ENCODE measurements around the gene ALX3.

- TF ChIP-seq POLR2A (IDR thresholded peaks at IDR 0.05; ENCODE audit: control extremely low read depth in 1 of 2, low read depth in 2 of 2, low read length in 2 of 2) (no peak), CBX5 (IDR thresholded peaks at IDR 0.05; ENCODE audit: low read depth, low read length) (no peak), USF2 (IDR thresholded peaks at IDR 0.05; ENCODE audit: low read length) (no peak), JUND (IDR thresholded peaks at IDR 0.05; ENCODE audit: low read length) (no peak), SP2 (IDR thresholded peaks at IDR 0.05; ENCODE audit: low read length) (no peak), CEBPB (IDR thresholded peaks at IDR 0.05; ENCODE audit: low read depth, low read length) (no peak), SRF (IDR thresholded peaks at IDR 0.05; ENCODE audit: low read depth, low read length) (no peak), POLR2AphosphoS5 (IDR thresholded peaks at IDR 0.05; ENCODE audit: low read depth, low read length) (no peak), CTCF (IDR thresholded peaks at IDR 0.05; ENCODE audit: control extremely low read depth in 1 of 3, insufficient read depth in 1 of 3, low read depth in 1 of 3, low read length in 3 of 3) (no peak)
Observed at GRCh38 chr1:110069404-110070281, 829 bp downstream of the ALX3 start.

All from H1 (cell line).